ENCODE data around the gene VGLL4.

VGLL4 gene

GRCh38 chr3:11625376-11626083 is 18.2 kb downstream of the VGLL4 start:
- no peak for DNase-seq

GRCh38 chr3:11624704-11625375 is 18.9 kb downstream of the VGLL4 start:
- DNase-seq = no peak

GRCh38 chr3:11624161-11624560 is 19.6 kb downstream of the VGLL4 start:
- DNase-seq = peak; percentile 45

- no peak for DNase-seq
Observed at GRCh38 chr3:11622586-11623550, 20.8 kb downstream of the VGLL4 start.

GRCh38 chr3:11621077-11621476 is 22.6 kb downstream of the VGLL4 start:
- no peak for DNase-seq

- no peak for DNase-seq
Observed at GRCh38 chr3:11619946-11620652, 23.6 kb downstream of the VGLL4 start.

- DNase-seq = no peak
Observed at GRCh38 chr3:11619461-11619860, 24.3 kb downstream of the VGLL4 start.

GRCh38 chr3:11618904-11619303 is 24.8 kb downstream of the VGLL4 start:
- no peak for DNase-seq

- no peak for DNase-seq
Observed at GRCh38 chr3:11616551-11616950, 27.2 kb downstream of the VGLL4 start.

GRCh38 chr3:11613851-11614487 is 29.7 kb downstream of the VGLL4 start:
- no peak for DNase-seq

GRCh38 chr3:11613319-11613718 is 30.4 kb downstream of the VGLL4 start:
- no peak for DNase-seq

- DNase-seq = no peak
Observed at GRCh38 chr3:11612515-11613188, 31.1 kb downstream of the VGLL4 start.

GRCh38 chr3:11611341-11611799 is 32.3 kb downstream of the VGLL4 start:
- DNase-seq = no peak

- no peak for DNase-seq
Observed at GRCh38 chr3:11610700-11611275, 32.9 kb downstream of the VGLL4 start.

GRCh38 chr3:11610044-11610671 is 33.6 kb downstream of the VGLL4 start:
- no peak for DNase-seq

- DNase-seq = no peak
Observed at GRCh38 chr3:11609481-11609880, 34.2 kb downstream of the VGLL4 start.

- no peak for DNase-seq
Observed at GRCh38 chr3:11607816-11608215, 35.9 kb downstream of the VGLL4 start.

GRCh38 chr3:11606865-11607440 is 36.8 kb downstream of the VGLL4 start:
- DNase-seq = no peak

- no peak for DNase-seq
Observed at GRCh38 chr3:11606090-11606784, 37.5 kb downstream of the VGLL4 start.

- no peak for DNase-seq
Observed at GRCh38 chr3:11605398-11605797, 38.3 kb downstream of the VGLL4 start.
